ENCODE measurements around the gene SBF2.
"Not testable (repeated sequence)": the region's sequence is repeated elsewhere in the genome, so short reads cannot be mapped to it uniquely, and the experiment has no call there.

The SBF2 gene

DNA sequence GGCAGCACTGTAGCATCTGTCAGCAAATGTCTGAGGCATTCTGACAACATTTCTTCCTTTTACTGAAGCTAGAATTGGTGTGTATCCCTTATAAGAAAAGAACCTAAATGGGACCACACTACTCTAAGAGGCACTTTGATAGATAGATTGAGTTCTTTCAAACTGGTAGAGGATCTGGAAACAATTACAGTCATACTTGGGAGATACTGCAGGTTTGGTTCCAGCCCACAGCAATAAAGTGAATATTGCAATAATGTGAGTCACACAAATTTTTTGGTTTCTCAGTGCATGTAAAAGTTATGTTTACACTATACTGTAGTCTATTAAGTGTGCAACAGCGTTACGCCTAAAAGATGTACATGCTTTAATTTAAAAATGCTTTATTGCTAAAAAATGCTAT, 96.9 kb downstream of the SBF2 start:
- no peak for DNase-seq (ENCODE audit: low read depth)

DNA sequence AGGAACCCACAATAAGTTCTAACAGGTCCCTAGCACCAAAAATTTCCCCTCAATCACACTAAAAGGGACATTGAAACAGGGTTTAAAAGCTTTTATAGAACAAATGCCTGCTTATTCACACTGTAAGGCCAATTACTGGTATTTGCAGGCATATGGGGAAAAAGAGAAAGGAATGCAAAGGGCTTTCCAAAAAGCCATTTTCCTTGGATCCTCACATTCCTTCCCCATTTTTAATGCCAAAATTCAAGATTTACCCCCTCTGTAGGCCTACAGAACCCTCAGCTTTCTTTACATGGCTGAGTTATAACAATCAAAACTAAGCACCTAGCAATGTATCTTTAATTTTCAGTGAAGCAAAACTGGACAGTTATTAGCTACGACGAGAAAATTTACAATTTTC, 102.0 kb downstream of the SBF2 start:
- no peak for DNase-seq (ENCODE audit: low read depth)

DNA sequence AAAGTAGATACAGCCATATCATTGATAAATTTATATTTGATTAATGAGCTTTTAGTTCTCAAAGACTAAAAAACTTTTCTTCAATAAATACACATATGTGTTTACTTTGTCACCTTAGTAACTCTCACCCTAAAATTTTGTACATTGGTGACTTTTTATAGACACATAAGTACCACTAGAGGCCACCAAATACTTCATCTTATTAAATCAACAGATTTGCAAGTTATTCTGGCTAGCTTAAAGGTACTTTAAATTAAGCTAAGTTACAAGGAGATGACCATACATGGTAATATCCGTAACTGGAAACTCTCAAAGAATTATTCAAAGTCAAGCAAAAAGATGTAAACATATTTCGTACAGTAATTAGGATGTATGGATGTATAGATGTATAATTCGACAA, 112.2 kb downstream of the SBF2 start:
- no peak for DNase-seq (ENCODE audit: low read depth)

DNA sequence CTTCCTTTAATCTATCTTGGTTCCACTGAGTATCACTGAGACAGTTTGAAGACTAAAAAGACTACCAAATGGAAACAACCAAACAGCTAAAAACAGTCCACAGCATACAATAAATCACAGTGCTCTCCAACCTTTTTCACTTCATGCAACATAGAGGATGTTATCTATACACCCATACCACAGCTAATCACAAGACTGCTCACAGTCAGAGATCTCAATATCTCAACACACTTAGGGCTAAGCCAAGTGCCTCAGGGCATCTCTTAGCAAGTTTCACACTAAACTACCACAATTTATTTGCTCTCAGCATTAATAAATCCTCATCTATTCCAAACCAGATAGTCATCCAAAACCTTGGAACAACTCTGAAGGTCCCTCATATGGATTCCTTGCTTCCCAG, 129.4 kb downstream of the SBF2 start:
- no peak for DNase-seq (ENCODE audit: low read depth)

DNA sequence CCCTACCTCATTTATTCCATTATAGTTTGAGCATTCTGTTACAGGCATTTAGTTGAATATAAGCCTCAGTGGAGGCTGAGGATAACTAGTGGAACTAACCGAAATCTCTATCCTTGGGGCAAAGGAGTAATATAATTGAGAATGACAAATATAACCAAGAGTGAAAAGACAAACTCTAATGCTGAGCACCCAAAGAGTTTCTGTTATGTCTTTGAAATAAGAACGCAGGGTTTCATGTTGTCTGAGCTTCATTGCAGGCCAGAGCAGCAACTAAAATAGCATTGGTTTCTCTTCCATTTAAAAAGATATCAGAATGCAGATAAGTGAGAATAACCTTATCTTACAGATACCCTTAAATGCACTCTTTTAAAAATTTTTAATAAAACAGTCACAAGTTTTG, 131.8 kb downstream of the SBF2 start:
- no peak for DNase-seq (ENCODE audit: low read depth)

DNA sequence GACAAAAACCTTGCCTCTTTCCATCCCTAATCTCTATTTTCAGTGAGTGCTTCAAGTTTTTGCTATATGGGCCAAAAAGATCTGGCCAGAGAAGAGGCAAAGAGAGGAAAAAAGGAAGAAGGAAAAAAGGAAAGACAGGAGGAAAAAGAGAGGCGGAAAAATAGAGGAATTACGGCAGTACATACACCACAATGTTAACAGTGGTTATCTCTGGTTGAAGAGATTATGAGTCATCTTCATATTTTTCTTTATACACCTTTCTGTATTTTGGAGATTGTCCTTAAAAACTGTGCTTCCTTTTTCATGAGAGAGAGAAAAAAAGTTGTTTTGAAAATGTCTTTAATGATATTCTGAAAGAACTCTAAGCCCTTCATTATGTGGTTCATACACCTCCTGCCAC, 133.7 kb downstream of the SBF2 start:
- no peak for DNase-seq (ENCODE audit: low read depth)

DNA sequence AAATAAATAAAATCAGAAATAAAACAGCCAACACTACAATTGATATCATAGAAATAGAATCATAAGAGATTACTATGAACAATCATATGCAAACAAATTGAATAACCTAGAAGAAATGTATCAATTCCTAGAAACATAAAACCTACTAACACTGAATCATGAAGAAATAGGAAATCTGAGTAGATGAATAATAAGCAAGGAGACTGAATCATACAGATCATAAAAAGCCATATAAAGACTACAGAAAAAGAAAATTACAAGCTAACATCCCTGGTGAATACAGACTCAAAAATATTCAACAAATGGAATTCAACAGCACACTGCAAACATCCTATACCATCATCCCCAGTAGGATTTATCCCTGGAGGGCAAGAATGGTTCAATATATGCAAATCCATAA, 135.6 kb downstream of the SBF2 start:
- no peak for DNase-seq (ENCODE audit: low read depth)

DNA sequence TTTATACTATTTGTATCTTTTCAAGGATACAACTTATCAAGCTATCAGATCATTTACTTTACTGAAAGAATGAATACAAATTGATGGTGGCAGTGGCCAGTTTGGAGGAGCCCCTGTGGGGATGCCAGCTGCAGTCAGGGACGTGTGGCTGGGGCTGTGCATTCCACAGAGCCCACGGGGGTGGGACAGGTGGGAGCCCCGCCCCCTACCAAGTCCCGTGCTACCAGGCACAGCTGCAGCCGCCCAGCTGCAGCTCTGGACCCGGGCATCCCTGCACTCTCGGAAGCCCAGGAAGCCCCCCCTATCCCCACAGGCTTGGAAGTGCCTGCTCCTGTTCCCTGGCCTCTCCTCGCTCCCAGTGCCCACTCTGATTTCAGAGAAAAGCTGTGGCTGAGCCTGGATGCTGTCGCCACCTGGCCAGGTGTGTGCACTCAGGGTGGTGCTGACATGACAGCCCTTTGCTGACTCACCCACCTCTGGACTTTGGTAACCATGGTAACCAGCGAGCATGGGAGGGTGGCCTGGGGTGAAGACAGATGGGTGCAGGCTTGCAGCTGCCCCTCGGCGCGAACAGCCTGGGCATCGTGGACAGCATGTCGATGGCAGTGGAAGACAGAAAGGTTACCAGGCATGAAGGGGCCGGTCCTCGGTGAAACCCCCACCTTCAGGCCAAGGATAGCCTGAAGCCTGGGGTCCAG, 138.1 kb downstream of the SBF2 start:
- DNase-seq (ENCODE audit: low read depth) = no peak

DNA sequence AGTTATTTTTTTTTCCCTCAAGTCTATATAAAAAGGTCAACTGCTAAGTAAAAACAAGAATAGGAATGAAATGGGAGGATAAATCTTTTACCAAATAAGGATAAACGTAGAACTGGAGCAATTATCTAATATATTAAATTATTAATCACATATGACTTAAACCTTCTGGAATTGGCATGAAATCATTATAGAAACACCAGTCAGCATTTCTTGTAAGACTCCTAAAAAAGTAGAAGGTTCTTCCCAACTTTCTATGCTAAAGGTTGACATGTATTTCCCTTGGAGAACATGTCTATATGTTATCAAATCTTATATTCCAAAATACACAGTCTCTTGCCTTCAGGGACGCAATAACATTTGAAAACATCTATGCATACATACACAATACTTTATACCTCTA, 143.2 kb downstream of the SBF2 start:
- no peak for DNase-seq (ENCODE audit: low read depth)

DNA sequence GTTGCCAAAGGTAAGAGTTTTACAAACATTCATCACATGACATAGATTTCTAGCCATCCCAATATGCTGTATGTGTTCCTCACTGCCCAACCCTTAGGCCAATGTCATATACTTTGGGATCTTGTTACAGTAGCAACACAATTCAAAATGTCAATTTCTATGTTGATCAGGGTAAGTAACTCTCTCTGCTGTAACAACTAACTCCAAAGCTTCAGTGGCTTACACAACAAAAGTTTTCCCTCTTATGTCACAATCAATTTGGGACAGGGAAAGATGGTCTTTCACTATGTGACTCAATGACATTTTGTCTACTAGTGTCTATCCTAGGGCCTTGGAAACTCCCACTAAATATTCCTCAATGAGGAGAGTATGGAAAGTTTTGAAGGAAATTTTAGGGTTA, 144.5 kb downstream of the SBF2 start:
- DNase-seq (ENCODE audit: low read depth) = no peak

DNA sequence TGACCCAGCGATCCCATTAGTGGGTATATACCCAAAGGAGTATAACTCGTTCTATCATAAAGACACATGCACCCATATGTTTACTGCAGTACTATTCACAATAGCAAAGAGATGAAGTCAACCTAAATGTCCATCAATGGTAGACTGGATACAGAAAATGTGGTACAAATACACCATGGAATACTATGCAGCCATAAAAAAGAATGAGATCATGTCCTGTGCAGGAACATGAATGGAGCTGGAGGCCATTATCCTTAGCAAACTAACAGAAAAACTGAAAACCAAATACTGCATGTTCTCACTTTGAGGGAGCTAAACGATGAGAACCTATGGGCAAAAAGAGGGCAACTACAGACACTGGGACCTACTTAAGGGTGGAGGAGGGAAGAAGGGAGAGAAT, 146.8 kb downstream of the SBF2 start:
- DNase-seq (ENCODE audit: low read depth) = no peak

DNA sequence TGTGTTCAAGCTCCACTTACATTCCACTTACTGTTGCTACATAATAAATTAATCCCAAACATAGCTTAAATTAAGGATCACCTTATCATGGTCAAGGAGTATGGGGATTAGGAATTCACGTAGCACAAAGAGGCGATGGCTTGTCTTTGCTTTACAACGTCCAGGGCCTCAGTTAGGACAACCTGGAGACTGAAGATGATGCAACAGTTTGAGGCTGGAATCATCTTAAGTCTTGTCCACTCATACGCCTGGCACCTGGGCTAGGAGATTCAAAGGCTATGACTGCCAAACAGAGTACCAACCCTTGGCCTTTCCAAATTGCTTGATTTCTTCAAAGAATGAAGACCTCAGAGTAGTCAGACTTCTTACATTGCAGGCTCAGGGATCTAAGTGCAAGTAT, 149.1 kb downstream of the SBF2 start:
- DNase-seq (ENCODE audit: low read depth) = no peak

DNA sequence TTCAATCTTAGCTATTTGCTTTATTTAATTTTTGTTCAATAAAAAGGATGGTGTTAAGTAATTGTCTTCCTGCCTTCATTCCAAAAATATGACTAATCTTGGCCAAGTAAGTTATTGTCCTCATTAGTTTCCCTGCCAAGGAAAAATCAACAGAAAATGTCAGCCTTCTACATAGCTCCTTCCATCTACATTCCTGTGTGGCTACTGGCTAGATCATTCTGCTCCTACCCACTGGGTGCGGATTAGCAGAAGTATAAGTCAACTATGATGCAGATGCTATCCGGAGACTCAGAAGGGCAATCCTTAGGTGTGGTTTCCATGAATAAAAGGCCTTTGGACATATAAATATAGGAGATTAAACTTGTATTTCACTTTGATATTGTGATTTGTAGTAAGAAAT, 154.4 kb downstream of the SBF2 start:
- no peak for DNase-seq (ENCODE audit: low read depth)

DNA sequence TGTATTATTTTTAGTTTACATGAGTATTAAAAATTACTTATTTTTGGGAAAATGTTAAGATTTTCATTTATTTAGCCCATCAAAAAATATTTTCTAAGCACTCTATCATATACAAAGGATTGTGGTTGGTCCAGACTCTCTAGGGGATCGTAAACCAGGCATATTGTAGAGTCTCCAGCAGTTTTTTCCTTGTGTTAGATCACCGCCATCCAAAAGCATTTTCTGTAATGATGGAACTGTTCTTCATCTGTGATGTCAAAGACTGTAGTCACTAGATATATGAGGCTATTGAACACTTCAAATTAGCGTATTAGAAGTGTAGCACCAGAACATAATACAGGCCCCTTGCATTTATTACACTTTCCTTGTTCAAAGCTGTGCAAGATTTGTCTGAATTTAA, 154.9 kb downstream of the SBF2 start:
- no peak for DNase-seq (ENCODE audit: low read depth)

DNA sequence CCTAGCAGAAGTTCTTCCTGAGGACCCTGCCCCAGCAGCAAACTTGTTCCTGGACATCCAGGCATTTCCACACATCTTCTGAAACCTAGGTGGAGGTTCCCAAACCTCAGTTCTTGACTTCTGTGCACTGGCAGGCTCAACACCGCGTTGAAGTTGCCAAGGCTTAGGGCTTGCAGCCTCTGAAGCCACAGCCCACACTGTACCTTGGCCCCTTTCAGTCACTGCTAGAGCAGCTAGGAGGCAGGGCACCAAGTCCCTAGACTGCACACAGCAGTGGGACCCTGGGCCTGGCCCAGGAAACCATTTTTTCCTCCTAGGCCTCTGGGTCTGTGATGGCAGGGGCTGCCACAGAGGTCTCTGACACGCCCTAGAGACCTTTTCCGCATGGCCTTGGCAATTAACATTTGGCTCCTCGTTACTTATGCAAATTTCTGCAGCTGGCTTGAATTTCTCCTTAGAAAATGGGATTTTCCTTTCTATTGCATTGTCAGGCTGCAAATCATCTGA, 159.0 kb downstream of the SBF2 start:
- no peak for DNase-seq (ENCODE audit: low read depth)

DNA sequence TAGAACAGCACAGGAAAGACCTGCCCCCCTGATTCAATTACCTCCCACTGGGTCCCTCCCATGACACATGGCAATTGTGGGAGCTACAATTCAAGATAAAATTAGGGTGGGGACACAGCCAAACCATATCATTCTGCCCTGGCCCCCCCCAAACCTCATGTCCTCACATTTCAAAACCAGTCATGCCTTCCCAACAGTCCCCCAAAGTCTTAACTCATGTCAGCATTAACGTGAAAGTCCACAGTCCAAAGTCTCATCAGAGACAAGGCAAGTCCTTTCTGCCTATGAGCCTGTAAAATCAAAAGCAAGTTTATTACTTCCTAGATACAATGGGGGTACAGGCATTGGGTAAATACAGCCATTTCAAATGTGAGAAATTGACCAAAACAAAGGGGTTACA, 159.8 kb downstream of the SBF2 start:
- DNase-seq (ENCODE audit: low read depth) = not testable (repeated sequence)

DNA sequence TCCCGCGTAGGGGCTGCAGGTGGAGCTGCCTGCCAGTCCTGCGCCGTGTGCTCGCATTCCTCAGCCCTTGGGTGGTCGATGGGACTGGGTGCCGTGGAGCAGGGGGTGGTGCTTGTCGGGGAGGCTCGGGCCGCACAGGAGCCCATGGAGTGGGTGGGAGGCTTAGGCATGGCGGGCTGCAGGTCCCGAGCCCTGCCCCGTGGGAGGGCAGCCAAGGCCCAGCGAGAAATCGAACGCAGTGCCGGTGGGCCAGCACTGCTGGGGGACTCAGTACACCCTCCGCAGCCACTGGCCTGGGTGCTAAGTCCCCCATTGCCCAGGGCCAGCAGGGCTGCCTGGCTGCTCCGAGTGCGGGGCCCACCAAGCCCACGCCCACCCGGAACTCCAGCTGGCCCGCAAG, 160.8 kb downstream of the SBF2 start:
- DNase-seq (ENCODE audit: low read depth) = not testable (repeated sequence)

DNA sequence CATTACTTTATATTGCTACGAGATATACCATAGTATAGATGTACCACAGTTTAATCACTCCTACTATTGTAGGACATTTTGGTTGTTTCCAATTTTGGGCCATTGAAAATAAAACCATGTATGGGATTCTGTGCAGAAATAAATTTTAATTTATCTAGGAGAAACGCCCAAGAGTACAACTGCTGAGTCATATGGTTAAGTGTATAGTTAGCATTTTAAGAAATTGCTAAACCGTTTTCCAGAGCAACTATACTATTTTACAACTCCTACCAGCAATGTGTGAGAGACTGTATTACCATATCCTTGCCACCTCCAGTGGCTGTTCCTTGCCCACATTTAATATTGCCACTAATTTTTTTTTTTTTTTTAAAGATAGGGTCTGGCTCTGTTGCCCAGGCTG, 163.1 kb downstream of the SBF2 start:
- DNase-seq (ENCODE audit: low read depth) = no peak

DNA sequence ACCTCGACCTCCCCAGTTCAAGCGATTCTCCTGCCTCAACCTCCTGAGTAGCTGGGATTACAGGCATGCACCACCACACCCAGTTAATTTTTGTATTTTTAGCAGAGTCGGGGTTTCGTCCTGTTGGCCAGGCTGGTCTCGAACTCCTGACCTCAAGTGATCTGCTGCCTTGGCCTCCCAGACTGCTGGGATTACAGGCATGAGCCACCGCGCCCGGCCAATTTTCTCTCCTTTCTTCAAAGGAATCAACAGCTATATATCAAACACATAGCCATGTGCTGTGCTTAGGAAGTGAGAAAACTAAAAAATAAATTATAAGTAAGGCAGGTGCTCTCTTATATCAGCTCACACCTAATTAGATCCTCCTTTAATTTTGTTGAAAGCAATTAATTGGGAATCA, 164.8 kb downstream of the SBF2 start:
- DNase-seq (ENCODE audit: low read depth) = not testable (repeated sequence)

DNA sequence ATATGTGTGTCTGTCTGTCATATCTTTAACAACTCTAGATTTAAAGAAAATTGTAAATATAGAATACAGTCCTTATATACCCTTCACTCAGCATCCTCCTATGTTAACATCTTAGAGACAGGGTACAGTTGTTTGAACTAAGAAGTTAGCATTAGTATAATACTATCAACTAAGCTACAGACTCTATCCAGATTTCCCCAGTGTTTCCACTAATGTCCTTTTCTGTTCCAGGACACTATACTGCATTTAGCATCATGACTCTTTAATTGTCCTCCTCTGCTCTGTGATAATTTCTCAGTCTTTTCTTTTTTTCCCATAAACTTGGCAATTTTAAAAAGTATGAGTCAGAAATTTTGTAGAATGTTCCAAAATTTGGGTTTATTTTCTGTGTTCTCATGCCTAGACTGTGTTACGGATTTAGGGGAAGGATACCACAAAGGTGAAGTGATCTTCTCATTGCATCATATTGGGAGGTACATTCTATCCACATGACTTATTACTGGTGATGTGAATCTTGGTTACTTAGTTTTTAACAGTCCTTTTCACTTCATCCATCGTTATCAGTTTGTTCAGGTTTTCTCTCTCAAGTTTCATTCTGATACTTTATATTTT, 168.4 kb downstream of the SBF2 start:
- no peak for DNase-seq (ENCODE audit: low read depth)

DNA sequence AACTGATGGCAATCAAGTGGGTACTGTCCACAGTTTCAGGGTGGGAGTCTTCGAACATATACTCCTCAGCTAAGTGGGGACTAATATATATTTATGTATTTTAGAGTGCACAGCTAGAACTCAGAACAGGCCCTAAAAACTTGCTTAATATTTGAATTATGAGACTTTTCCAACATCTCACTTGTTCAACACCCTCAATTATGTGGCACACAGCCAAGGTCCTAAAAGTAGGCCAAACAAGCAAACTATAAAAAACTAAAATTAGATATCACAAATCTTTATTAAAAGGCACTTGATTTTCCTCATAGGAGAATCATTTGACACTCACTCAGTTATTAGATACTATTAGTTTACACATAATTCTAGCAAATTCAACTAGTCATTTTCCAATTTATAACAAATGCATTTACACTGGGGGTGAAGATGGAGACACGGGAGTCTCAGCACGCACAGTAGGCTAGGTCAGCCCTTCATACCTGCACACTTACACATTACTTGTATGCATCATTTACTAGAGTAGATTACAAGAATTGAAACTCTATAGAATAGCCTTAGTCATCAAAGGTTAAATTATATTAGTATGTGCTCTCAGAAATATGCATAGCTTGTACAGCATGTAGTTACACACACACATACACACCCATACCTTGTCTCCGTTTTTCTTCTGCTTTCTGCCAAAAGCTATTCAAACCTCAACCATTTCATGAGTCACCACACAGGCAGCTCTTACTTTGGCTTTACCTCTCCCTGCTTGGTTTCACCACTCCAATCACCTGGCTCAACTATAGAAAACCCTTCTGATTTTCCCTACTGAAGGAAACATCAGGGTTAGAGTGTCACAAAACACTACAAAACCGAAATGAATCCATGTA, 171.5 kb downstream of the SBF2 start:
- DNase-seq (ENCODE audit: low read depth) = no peak

DNA sequence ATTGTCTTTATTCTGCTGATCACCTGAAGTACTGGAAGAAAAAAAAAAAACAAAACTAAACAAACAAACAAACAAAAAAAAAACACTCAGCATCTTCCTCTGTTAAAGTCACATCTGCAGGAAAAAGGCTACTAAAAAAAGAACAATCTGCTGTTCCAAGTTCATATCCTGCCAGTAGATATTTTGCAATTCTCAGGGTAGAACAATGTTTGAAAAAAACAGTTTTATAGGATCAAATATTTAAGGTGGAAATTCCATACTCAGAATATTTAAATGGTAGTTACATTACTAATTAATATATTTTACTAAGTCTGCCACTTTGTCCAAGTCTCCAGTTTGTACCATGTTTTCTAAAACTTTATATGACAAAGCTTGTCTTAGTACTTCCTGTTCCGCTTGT, 175.2 kb downstream of the SBF2 start:
- no peak for DNase-seq (ENCODE audit: low read depth)

DNA sequence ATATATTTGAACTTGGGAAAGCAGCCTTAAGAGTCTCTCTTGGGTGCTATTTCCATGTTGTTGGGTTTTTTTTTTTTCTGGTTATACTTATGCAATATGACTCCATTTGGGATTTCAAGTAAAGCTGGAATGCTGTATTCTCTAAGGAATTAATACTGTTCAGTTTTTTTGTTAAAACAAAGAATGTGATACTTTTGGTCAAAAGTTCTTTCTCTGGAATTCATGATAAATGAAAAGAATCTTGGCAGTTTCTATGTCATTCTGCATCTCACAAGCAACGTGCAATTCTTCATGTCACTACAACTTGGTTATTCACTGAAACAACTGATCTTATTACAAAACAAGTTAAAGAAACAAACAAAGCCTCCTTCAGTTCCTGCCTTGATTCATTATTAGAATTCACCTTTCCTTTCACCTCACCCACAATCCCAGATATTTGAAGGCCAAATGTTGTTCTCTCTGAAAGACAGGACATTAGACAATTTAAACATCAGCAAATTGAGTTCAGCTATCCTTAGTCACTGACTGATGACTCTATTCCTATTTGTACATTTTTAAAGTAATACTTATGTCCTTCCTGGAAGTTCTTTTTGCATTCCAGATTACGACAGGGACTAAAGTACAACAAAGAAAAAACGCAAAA, 176.2 kb downstream of the SBF2 start:
- no peak for DNase-seq (ENCODE audit: low read depth)

Measured in activated T-cell treated with anti-CD3 and anti-CD28 coated beads for 24 hours (primary cell).